ENCODE data around the gene PMPCB.
"Not testable (repeated sequence)": the region's sequence is repeated elsewhere in the genome, so short reads cannot be mapped to it uniquely, and the experiment has no call there.

Gene PMPCB

DNA sequence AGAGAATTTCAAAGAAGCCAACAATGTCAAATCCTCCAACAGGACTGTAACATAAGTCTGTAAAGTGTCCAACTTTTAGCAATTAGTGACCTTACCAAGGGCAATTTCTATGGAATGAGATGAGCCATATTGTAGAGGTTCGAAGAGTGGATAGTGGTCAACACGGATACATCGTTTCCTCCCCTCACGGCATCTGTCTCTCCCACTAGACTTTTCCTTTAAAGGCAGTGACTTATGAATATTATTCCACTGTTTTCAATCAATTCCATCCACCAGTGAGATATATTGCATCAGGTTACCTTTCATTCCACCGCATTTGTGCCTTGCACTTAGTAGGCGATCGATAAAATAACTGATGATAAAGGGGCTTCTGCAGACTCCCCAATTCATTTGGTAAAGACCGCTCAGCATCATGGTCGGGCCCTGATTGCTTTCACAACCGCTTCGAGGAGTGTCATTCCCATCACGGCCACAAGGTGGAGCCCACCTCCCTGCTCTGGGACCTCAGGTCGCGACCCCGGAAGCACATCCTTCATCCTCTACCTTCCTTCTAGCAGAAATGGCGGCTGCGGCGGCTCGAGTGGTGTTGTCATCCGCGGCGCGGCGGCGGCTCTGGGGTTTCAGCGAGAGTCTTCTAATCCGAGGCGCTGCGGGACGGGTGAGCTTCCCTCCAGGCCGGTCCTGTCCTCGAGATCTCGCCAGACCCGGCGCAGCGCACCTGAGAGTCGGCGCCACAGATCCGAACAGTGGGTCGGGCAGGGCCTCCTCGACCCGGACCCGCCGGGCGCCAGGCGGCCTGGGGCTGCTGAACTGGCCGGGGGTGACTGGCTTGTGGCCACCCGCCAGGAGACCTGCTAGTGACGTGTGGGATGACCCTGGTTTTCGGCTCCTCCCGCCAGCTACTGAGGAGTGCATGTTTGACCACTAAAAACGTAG, at the start of gene PMPCB:
Gene PMPCB, plus strand, starts transcription at position 535 of the 936 bp plus-strand sequence. Its CDS starts 25 bp downstream, at position 560.
- DNase-seq: peak; percentile 92 to 93

DNA sequence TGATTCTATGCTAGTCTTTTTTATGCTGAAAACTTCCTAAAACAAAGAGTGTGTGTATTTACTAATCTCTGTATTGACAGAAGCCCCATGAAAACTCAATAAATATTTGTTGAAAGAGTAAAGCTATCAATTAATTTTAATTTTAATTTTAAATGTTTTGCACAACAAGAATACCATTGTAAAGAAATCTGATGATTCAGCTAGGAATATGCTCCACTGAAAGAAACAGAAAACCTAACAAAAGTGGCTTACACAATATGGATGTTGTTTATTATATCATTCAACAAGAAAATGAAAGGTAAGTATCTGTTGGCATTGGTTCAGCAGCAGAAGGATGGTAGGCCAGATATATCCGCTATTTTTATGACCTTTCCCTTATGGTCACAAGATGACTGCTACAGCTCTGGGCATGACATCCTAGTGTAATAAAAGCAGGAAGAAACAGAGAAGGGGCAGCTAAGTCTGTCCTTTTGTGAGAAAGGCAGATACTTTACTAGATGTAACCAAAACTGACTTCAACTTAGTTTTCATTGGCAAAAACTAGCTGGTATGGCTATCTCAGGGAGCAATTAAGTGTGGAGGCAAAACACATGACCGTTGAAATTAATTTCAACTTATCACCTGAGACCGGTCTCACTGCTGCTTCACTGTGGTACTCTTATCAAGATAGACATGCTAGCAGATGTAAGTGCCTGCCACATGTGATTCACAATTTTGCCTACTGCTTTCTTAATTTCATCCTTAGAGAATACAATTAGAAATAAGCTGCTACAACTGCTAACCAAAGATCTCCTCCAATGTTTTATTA, 43.3 kb upstream of the PMPCB start:
- not testable (repeated sequence) for DNase-seq

GRCh38 chr7:103264054-103264453, 33.2 kb upstream of the PMPCB start:
- not testable (repeated sequence) for DNase-seq

- DNase-seq: not testable (repeated sequence)
Observed at GRCh38 chr7:103266229-103266628, 31.0 kb upstream of the PMPCB start.

DNA sequence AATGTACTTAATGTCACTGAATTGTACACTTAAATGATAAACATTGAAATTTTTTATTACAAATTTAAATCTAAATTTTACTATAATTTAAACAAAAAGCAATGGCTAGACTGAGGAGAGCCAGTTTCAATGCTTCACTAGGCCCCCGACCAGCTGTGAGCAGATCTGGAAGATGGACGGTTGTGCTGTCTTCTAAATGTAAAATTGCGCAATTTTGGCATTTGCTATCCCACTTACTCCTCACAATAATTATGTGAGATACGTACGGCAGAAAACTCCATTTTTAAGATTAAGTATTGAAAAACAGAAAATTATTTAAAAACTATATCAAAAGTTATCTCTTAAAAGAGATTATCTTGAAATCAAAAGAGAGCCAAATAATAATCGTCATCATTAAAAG, 23.9 kb upstream of the PMPCB start:
- not testable (repeated sequence) for DNase-seq

DNA sequence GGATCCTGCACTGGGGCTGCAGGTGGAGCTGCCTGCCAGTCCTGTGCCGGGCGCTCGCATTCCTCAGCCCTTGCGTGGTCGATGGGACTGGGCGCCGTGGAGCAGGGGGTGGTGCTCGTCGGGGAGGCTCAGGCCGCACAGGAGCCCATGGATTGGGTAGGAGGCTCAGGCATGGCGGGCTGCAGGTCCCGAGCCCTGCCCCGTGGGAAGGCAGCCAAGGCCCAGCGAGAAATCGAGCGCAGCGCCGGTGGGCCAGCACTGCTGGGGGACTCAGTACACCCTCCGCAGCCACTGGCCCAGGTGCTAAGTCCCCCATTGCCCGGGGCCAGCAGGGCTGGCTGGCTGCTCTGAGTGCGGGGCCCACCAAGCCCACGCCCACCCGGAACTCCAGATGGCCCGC, 22.4 kb upstream of the PMPCB start:
- DNase-seq: not testable (repeated sequence)

DNA sequence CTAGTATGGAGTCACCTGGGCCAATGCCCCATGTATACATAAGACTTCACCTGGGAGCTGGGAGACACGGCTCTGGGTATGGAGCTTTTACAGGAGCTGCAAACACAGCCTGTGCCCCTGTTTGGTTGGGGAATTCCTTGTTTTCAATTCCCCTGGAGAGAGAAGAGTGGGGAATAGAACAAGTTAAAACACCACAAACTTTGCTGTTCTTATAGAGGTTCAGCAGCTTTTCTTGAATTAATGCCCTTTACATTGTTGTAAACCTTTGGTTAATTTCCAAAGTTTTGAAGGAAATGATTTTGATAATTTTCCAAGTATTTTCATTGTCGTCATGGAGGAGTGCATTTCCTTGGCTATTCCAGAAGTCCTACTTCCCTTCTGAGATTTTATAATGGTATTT, 19.0 kb upstream of the PMPCB start:
- not testable (repeated sequence) for DNase-seq

GRCh38 chr7:103279636-103279962, 17.6 kb upstream of the PMPCB start:
- DNase-seq: peak in 1 of 2 experiments; percentile 53

DNA sequence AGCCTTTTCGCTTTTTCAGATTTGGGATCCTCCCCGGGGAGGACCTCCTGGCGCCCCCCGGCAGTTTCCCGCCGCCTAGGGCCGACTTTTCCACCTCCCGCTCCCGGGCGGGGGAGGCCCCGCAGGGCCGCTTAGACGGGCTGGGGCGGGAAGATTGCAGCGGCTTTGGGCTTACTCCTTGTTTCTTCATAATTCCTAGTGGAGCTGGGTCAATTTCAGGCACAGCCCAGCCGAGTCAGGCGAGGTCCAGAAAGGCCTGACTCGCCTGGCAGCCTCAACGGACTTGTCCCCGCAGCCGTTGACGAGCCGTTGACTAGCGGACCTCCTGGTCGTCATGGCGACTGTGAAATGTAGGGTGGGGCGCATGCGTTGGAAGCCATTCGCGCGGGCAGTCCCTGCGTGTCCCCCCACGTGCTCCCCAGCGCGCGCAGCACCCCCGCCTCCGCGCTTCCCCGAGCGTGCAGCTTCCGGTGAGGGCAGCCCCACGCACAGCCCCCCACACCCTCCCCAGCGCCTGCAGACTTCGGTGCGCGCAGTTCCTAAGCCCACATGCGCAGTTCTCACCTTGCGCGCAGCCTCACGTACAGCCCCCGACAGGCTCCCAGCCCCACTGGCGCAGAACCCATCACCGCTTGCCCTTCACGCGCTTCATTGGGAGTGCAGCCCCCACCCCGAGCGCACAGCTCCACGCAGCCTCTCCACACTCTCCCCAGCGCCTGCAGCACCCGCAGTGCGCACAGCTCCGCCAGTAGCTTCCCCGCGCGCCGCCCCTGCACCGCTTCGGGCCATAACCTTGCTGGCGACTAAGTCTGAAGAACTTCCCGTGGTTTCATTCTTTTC, 17.1 kb upstream of the PMPCB start:
- peak; percentile 79 to 80 for DNase-seq

DNA sequence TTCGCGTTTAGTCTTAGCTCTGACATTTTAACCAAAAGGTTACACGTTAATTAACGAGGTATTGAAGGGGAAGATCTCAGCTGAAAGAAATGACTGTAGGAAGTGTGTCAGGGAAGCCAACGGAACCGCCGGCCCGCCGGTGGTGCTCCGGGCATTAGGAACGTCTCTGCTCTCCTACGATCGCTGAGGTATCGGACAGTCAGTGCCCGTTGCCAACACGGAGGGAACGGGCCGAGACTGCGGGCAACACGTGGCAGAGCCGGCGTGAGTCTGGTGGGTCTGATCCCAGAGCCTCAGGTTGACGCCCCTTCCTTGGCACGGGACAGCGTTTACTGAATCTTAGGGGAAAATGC, 16.5 kb upstream of the PMPCB start:
- not testable (repeated sequence) for DNase-seq

GRCh38 chr7:103282802-103283427, 14.3 kb upstream of the PMPCB start:
- DNase-seq: not testable (repeated sequence)

- DNase-seq: peak in 1 of 2 experiments; percentile 27
Observed at GRCh38 chr7:103292122-103292521, 5.1 kb upstream of the PMPCB start.

DNA sequence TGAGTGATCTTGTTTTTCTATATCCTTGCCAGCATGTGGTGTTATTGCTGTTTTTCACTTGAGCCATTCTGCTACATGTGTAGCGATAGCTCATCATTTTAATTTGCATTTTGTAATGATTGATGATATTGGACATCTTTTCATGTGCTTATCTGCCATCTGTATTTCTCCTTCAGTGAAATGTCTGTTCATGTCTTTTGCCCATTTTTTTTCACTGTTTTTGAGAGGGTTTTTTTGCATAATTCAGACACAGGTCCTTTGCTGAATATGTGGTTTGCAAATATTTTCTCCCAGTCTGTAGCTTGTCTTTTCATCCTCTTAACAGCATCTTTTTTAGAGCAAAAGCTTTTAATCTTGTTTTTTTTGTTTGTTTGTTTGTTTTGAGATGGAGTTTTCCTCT, 3.7 kb upstream of the PMPCB start:
- DNase-seq: no peak

DNA sequence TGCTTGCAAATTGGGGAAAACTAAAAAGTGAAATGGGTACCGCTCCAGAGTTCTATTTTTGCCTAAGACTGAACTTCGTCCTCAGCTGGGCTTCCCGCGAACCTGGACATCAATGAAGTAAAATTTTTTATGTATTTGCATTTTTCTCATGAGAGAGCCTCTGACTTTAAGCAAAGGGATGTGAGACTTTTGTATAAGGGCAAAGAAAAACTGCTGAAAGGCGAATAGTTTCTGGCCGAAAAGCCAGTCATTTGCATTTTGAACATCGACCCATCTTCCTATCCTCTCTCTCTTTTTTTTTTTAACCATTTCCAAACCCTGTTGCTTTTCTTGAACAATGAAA, 573 bp downstream of the PMPCB start:
- DNase-seq: no peak

- DNase-seq: no peak
Observed at GRCh38 chr7:103299660-103300059, 2.4 kb downstream of the PMPCB start.

GRCh38 chr7:103301441-103301840, 4.2 kb downstream of the PMPCB start:
- no peak for DNase-seq

- DNase-seq: no peak
Observed at GRCh38 chr7:103307503-103308231, 10.4 kb downstream of the PMPCB start.

- DNase-seq: no peak
Observed at GRCh38 chr7:103314852-103315251, 17.6 kb downstream of the PMPCB start.

DNA sequence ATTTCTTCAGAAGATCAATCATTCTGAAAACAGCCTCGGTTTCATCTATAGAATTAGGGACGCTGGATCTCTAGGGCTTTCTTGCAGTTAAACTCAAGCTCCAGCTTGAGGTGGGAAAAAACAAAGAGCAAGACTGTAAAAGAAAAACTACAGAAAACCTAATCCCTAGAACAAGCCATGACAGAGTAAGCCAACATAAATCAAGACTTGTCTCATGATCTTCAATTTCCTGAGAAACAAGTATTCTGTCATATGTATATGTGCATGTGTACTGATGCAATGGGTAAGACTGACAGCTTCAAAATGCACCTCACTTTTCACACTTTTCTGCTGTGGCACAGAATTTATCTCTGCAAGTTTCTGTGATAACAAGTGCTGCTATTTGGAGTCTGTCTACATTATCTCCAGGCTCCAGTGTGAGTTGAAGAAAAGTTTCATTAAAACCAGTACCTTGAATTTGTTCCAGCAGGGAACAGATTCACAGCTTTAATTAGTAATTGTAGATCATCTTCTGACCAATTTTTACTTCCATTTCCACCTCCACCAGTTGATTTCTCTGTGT, 19.2 kb downstream of the PMPCB start:
- DNase-seq: no peak

DNA sequence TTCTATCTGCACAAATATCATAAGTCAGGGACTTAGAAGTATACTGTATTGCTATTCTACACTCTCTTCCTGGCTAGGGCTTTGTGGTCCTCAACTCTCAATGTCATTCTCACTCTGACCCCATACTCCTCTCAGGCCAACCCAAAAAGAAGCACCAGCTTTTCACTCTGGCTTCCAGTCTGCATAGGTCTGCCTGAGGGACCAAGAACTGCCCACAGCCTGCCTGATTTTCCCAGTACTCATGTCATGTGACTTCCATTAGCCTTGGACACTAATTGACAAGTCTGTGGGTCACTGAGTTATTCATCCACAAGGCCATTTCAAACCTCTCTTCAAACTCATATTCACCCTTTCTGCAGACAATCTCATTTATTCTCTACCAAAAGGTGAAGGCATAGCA, 19.8 kb downstream of the PMPCB start:
- no peak for DNase-seq

GRCh38 chr7:103325744-103326143, 28.5 kb downstream of the PMPCB start:
- no peak for DNase-seq

- no peak for DNase-seq
Observed at GRCh38 chr7:103336761-103337160, 39.5 kb downstream of the PMPCB start.

All from NCI-H1930 (cell line).